ENCODE results near the gene MZF1.

GRCh38 chr19:58555920-58556621, 17.1 kb downstream of the MZF1 start:
- TF ChIP-seq POLR2AphosphoS5 (IDR thresholded peaks at IDR 0.05; ENCODE audit: low read depth, low read length): no peak
- TF ChIP-seq CTCF (IDR thresholded peaks at IDR 0.05 in 2 of 3, conservative IDR thresholded peaks at IDR 0.05 in 1 of 3; ENCODE audit: borderline replicate concordance in 1 of 3, insufficient read depth in 1 of 3, low read depth in 2 of 3, low read length in 2 of 3): no peak
- TF ChIP-seq ZNF274 (IDR thresholded peaks at IDR 0.05; ENCODE audit: low read depth, low read length): no peak
- no peak for TF ChIP-seq JUND (IDR thresholded peaks at IDR 0.05)
- no peak for TF ChIP-seq YY1 (IDR thresholded peaks at IDR 0.05; ENCODE audit: extremely low read depth, insufficient replicate concordance, low read depth, low read length)

Measured in HCT116 (cell line).